ENCODE data around the gene FOXO6. TPM values are rescaled to one million over a fixed set of nuclear protein-coding genes. Genes with fewer than 3 reads are reported as not detected.

FOXO6 gene
- total RNA-seq, 1 donor from 2014 or later, result 1.4 TPM

DNA sequence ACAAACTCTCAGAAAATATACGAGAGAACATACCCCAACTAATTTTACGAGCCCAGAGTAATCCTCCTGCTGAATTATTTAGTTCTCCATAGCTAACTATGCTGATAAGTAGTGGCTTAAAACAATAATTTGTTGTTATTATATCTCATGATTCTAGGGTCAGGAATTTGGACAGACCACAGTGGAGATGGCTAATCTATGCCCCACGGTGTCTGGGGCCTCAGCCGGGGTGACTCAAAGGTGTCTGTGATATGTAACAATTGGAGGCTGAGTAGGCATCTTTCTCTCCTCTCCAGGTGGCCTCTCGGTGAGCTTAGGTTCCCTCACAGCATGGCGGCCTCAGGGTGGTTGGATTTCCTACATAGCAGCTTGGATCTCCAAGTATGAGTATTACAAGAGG lies 35.4 kb upstream of the FOXO6 start:
- no peaks in the 10 kb centered on the region for H3K36me3 Mint-ChIP-seq (ENCODE audit: low read depth)
- H3K27ac Mint-ChIP-seq (ENCODE audit: unreplicated experiment), result no peak overlapping the region
- no peaks in the 10 kb centered on the region for H3K27me3 Mint-ChIP-seq (ENCODE audit: low read depth)
- H3K4me3 Mint-ChIP-seq, result no peak overlapping the region
- TF ChIP-seq, protein P1, sequence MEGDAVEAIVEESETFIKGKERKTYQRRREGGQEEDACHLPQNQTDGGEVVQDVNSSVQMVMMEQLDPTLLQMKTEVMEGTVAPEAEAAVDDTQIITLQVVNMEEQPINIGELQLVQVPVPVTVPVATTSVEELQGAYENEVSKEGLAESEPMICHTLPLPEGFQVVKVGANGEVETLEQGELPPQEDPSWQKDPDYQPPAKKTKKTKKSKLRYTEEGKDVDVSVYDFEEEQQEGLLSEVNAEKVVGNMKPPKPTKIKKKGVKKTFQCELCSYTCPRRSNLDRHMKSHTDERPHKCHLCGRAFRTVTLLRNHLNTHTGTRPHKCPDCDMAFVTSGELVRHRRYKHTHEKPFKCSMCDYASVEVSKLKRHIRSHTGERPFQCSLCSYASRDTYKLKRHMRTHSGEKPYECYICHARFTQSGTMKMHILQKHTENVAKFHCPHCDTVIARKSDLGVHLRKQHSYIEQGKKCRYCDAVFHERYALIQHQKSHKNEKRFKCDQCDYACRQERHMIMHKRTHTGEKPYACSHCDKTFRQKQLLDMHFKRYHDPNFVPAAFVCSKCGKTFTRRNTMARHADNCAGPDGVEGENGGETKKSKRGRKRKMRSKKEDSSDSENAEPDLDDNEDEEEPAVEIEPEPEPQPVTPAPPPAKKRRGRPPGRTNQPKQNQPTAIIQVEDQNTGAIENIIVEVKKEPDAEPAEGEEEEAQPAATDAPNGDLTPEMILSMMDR (conservative IDR thresholded peaks at IDR 0.05), result no peak
- no peak for DNase-seq (ENCODE audit: low read depth, low spot score)
- no peaks in the 10 kb centered on the region for H3K9me3 Mint-ChIP-seq
- H3K4me1 Mint-ChIP-seq, result peaks cover 1% of the 10 kb centered on the region

- Mint-ChIP-seq H3K4me1 (peaks cover 11% of the 10 kb centered on the region), H3K27me3 (ENCODE audit: low read depth) (no peaks in the 10 kb centered on the region), H3K36me3 (ENCODE audit: low read depth) (no peaks in the 10 kb centered on the region), H3K4me3 (no peak overlapping the region), H3K9me3 (no peaks in the 10 kb centered on the region), H3K27ac (ENCODE audit: unreplicated experiment) (no peak overlapping the region)
- no peak for DNase-seq (ENCODE audit: low read depth, low spot score)
- TF ChIP-seq, protein P1 (conservative IDR thresholded peaks at IDR 0.05), result no peak
These were observed 33.7 kb upstream of the FOXO6 start for GRCh38 chr1:41327383-41327999.

GRCh38 chr1:41328001-41328615 lies 33.1 kb upstream of the FOXO6 start:
- Mint-ChIP-seq H3K27me3 (ENCODE audit: low read depth) (no peaks in the 10 kb centered on the region), H3K9me3 (no peaks in the 10 kb centered on the region), H3K27ac (ENCODE audit: unreplicated experiment) (no peak overlapping the region), H3K4me3 (no peak overlapping the region), H3K36me3 (ENCODE audit: low read depth) (no peaks in the 10 kb centered on the region), H3K4me1 (peaks cover 11% of the 10 kb centered on the region)
- DNase-seq (ENCODE audit: low read depth, low spot score), result no peak
- TF ChIP-seq, protein P1 (conservative IDR thresholded peaks at IDR 0.05), result no peak

- no peak for DNase-seq (ENCODE audit: low read depth, low spot score)
- Mint-ChIP-seq H3K27ac (ENCODE audit: unreplicated experiment) (no peak overlapping the region), H3K4me1 (peaks cover 11% of the 10 kb centered on the region), H3K4me3 (no peak overlapping the region), H3K36me3 (ENCODE audit: low read depth) (no peaks in the 10 kb centered on the region), H3K9me3 (no peaks in the 10 kb centered on the region), H3K27me3 (ENCODE audit: low read depth) (no peaks in the 10 kb centered on the region)
- TF ChIP-seq, protein P1 (conservative IDR thresholded peaks at IDR 0.05), result no peak
These were observed 32.2 kb upstream of the FOXO6 start for GRCh38 chr1:41328780-41329640.

DNA sequence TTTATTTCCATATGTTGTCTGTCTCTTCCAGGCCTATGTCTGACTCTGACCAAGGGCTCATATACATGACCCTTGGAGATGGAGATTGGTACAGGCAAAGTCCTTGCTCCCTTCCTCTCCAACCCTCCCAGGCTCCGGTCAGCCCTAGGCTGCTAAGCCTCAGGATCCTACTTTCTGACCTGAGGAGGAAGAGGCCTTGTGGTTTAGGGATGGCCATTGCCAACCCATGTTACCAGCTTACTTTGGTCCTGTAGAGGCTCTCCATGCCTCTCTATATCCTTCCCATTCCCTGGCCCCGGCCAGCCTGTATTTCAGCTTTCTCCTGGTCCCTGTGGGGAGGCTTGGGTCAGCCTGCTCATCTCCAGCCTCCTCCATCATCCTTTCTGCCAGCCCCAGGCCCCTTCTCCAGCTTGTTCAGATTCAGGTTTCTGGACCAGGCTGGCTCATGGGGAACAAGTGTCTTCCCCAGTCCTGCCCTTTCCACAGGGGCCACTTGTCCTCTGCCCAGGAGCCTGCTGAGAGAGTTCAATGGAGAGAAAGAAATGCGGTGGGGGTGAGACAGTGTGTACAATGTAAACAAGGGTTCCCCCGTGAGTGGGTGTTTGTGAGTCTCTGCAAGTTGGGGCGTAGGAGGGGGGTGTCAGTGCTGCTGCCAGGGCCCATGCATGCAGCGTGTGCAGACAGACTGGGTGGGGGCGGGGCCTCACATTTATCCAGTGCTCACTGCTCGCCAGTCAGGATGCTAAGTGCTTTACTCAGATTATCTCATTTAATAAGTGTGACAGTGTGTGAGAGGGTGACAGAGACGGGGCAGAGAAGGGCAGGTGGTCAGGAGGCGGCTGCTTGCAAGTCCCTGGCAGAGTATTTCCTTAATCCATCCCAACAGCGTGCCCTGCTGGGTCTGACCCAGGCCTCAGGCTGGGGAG lies 31.3 kb upstream of the FOXO6 start:
- Mint-ChIP-seq H3K27me3 (ENCODE audit: low read depth) (no peaks in the 10 kb centered on the region), H3K9me3 (peaks cover 2% of the 10 kb centered on the region), H3K36me3 (ENCODE audit: low read depth) (no peaks in the 10 kb centered on the region), H3K4me1 (peaks cover 11% of the 10 kb centered on the region), H3K27ac (ENCODE audit: unreplicated experiment) (no peak overlapping the region), H3K4me3 (no peak overlapping the region)
- TF ChIP-seq, protein P1 (conservative IDR thresholded peaks at IDR 0.05), result no peak
- no peak for DNase-seq (ENCODE audit: low read depth, low spot score)
